ENCODE results near the gene RASAL2. TPM values are rescaled to one million over a fixed set of nuclear protein-coding genes. Genes with fewer than 3 reads are reported as not detected.

RASAL2 gene
- total and polyA plus RNA-seq, 9 of the 15 experiments (the other 6 are each of a cell fraction or from before 2014, with no cell fraction given) = 0.13 to 1.0 (median 0.62) TPM

DNA sequence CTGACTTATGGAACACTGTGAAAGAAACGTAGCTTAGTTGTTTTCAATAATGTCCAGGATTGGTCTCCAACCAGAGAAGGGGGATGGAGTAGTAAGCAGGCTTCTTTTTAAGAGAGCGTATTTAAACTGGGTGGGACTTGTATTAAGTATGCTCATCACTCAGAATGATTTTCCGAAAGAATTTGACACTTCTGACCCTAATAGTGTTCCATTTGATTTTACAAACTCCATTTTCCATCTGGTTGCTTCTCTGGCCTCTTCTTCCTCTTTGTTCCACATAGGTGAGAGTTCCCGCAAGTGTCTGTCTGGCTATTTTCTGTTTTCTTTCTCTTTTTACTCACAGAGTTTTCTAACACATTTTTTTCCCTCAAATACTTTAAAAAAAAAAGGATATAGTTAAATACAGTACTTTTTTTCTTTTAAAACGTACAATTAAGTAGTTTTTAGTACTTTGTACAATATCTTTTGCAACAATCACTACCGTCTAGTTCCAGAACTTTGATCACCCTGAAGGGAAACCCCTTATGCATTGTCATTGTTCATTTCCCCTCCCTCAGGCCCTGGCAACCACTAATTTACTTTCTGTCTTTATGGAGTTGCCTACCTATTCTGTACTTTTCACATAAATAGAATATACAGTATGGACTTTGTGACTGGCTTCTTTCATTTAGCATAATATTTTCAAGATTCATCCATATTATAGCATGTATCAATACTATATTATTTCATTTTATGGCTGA lies 67.0 kb downstream of the RASAL2 start:
- no peaks in the 10 kb centered on the region for H3K9me3 ChIP-seq (replicated peaks; ENCODE audit: control insufficient read depth, insufficient read depth, low read depth, low read length)
- no peaks in the 10 kb centered on the region for H4K20me1 ChIP-seq (replicated peaks; ENCODE audit: control insufficient read depth, insufficient read depth, low read length)
- TF ChIP-seq YY1 (IDR thresholded peaks at IDR 0.05; ENCODE audit: borderline replicate concordance in 1 of 3, control insufficient read depth in 1 of 3, extremely low read depth in 1 of 3, insufficient read depth in 3 of 3, insufficient read length in 1 of 3, insufficient replicate concordance in 2 of 3, low read depth in 1 of 3, low read length in 2 of 3) = no peak
- TF ChIP-seq DACH1 (IDR thresholded peaks at IDR 0.05; ENCODE audit: partially characterized antibody) = no peak
- TF ChIP-seq KLF10 (CRISPR knock-in tag; IDR thresholded peaks at IDR 0.05) = no peak
- TF ChIP-seq ZNF384 (IDR thresholded peaks at IDR 0.05; ENCODE audit: low read depth, low read length) = no peak
- TF ChIP-seq ZFP36 (IDR thresholded peaks at IDR 0.05; ENCODE audit: low read depth, low read length, partially characterized antibody) = no peak
- TF ChIP-seq CHD2 (IDR thresholded peaks at IDR 0.05; ENCODE audit: low read depth, low read length) = no peak
- in situ Hi-C loops (cut with MboI) = no loop called here
- no peaks in the 10 kb centered on the region for H3K79me2 ChIP-seq (ENCODE audit: control insufficient read depth, insufficient read depth, low read length)
- H3K9ac ChIP-seq (ENCODE audit: insufficient read depth in 1 of 2, low read depth in 2 of 2, low read length in 2 of 2) = no peak overlapping the region
- no peak overlapping the region for H2AFZ ChIP-seq (ENCODE audit: low read depth, low read length)
- intact Hi-C loops (cut with micrococcal nuclease) = no loop called here
- FAIRE-seq = no peak
- no peak overlapping the region for H3K27ac ChIP-seq (ENCODE audit: extremely low read depth, low read depth, low read length)
- ChIA-PET CTCF (ENCODE audit: low intra/inter-chr PET ratio) (no interaction called here), POLR2A (no interaction called here)
- BruUV-seq (replicated peaks) = no TSS peak
- no peaks in the 10 kb centered on the region for H3K4me1 ChIP-seq (replicated peaks in 1 of 2; ENCODE audit: control insufficient read depth in 2 of 2, insufficient read depth in 2 of 2, low read length in 2 of 2)
- H3K4me3 ChIP-seq = no peak overlapping the region
- 6% methylated on average over 6 of the region's 6 CpGs for WGBS (ENCODE audit: insufficient coverage, low coverage, missing lambda C conversion rate)
- ATAC-seq = no peak
- DNase-seq (ENCODE audit: extremely low read depth in 1 of 4, low spot score in 3 of 4) = no peak
- H3K9me1 ChIP-seq (ENCODE audit: control insufficient read depth, insufficient read depth, low read length) = no peaks in the 10 kb centered on the region
- no peaks in the 10 kb centered on the region for H3K27me3 ChIP-seq (ENCODE audit: control insufficient read depth in 2 of 2, insufficient read depth in 2 of 2, low read length in 2 of 2)
- no peak overlapping the region for H3K4me2 ChIP-seq (ENCODE audit: insufficient read depth, low read length)
- no peaks in the 10 kb centered on the region for H3K36me3 ChIP-seq (ENCODE audit: control insufficient read depth, insufficient read depth, low read length)

Measured in K562 (cell line).